Measurements from ENCODE around the gene NSMCE4A.
"Not testable (repeated sequence)": the region's sequence is repeated elsewhere in the genome, so short reads cannot be mapped to it uniquely, and the experiment has no call there.

Gene NSMCE4A

GRCh38 chr10:121974535-121975294, at the start of gene NSMCE4A:
Gene NSMCE4A, minus strand, starts transcription at chr10:121975217. Its CDS starts 52 bp downstream, at chr10:121975165.
- in situ Hi-C loops (cut with HindIII; ENCODE audit: low pct_ligation_motif_present, low pct_unique_long_range_greater_than_20kb, low sequenced_read_pairs), result no loop called here
- DNase-seq, result peak; percentile 79

- DNase-seq; in situ Hi-C loops (cut with HindIII; ENCODE audit: low pct_ligation_motif_present, low pct_unique_long_range_greater_than_20kb, low sequenced_read_pairs): not testable (repeated sequence)
These were observed 48.2 kb upstream of the NSMCE4A start for GRCh38 chr10:122023257-122023656.

GRCh38 chr10:122022276-122022675, 47.3 kb upstream of the NSMCE4A start:
- in situ Hi-C loops (cut with HindIII; ENCODE audit: low pct_ligation_motif_present, low pct_unique_long_range_greater_than_20kb, low sequenced_read_pairs), result no loop called here
- no peak for DNase-seq

- in situ Hi-C loops (cut with HindIII; ENCODE audit: low pct_ligation_motif_present, low pct_unique_long_range_greater_than_20kb, low sequenced_read_pairs), result no loop called here
- no peak for DNase-seq
These were observed 46.8 kb upstream of the NSMCE4A start for GRCh38 chr10:122021828-122022227.

- DNase-seq, result no peak
- in situ Hi-C loops (cut with HindIII; ENCODE audit: low pct_ligation_motif_present, low pct_unique_long_range_greater_than_20kb, low sequenced_read_pairs), result no loop called here
These were observed 46.4 kb upstream of the NSMCE4A start for GRCh38 chr10:122021379-122021778.

GRCh38 chr10:122020226-122020625, 45.2 kb upstream of the NSMCE4A start:
- in situ Hi-C loops (cut with HindIII; ENCODE audit: low pct_ligation_motif_present, low pct_unique_long_range_greater_than_20kb, low sequenced_read_pairs), result no loop called here
- DNase-seq, result no peak

GRCh38 chr10:122019414-122019975, 44.5 kb upstream of the NSMCE4A start:
- peak; percentile 22 for DNase-seq
- in situ Hi-C loops (cut with HindIII; ENCODE audit: low pct_ligation_motif_present, low pct_unique_long_range_greater_than_20kb, low sequenced_read_pairs), result no loop called here

GRCh38 chr10:122018951-122019413, 44.0 kb upstream of the NSMCE4A start:
- in situ Hi-C loops (cut with HindIII; ENCODE audit: low pct_ligation_motif_present, low pct_unique_long_range_greater_than_20kb, low sequenced_read_pairs), result no loop called here
- DNase-seq, result no peak

- in situ Hi-C loops (cut with HindIII; ENCODE audit: low pct_ligation_motif_present, low pct_unique_long_range_greater_than_20kb, low sequenced_read_pairs), result no loop called here
- no peak for DNase-seq
These were observed 43.5 kb upstream of the NSMCE4A start for GRCh38 chr10:122018491-122018890.

- DNase-seq; in situ Hi-C loops (cut with HindIII; ENCODE audit: low pct_ligation_motif_present, low pct_unique_long_range_greater_than_20kb, low sequenced_read_pairs): not testable (repeated sequence)
These were observed 42.9 kb upstream of the NSMCE4A start for GRCh38 chr10:122017926-122018325.

- in situ Hi-C loops (cut with HindIII; ENCODE audit: low pct_ligation_motif_present, low pct_unique_long_range_greater_than_20kb, low sequenced_read_pairs), result no loop called here
These were observed 39.7 kb upstream of the NSMCE4A start for GRCh38 chr10:122014652-122015248.

GRCh38 chr10:122013311-122013780, 38.3 kb upstream of the NSMCE4A start:
- no peak for DNase-seq
- in situ Hi-C loops (cut with HindIII; ENCODE audit: low pct_ligation_motif_present, low pct_unique_long_range_greater_than_20kb, low sequenced_read_pairs), result no loop called here

More at GRCh38 chr10:122014652-122015248, 39.7 kb upstream of the NSMCE4A start:
- no peak for DNase-seq

- DNase-seq, result no peak
- in situ Hi-C loops (cut with HindIII; ENCODE audit: low pct_ligation_motif_present, low pct_unique_long_range_greater_than_20kb, low sequenced_read_pairs), result no loop called here
These were observed 37.7 kb upstream of the NSMCE4A start for GRCh38 chr10:122012731-122013130.

GRCh38 chr10:122010405-122011050, 35.5 kb upstream of the NSMCE4A start:
- no peak for DNase-seq
- in situ Hi-C loops (cut with HindIII; ENCODE audit: low pct_ligation_motif_present, low pct_unique_long_range_greater_than_20kb, low sequenced_read_pairs), result no loop called here

- in situ Hi-C loops (cut with HindIII; ENCODE audit: low pct_ligation_motif_present, low pct_unique_long_range_greater_than_20kb, low sequenced_read_pairs), result no loop called here
- no peak for DNase-seq
These were observed 32.4 kb upstream of the NSMCE4A start for GRCh38 chr10:122007415-122007814.

GRCh38 chr10:122001698-122002097, 26.7 kb upstream of the NSMCE4A start:
- in situ Hi-C loops (cut with HindIII; ENCODE audit: low pct_ligation_motif_present, low pct_unique_long_range_greater_than_20kb, low sequenced_read_pairs), result no loop called here
- DNase-seq, result no peak

- in situ Hi-C loops (cut with HindIII; ENCODE audit: low pct_ligation_motif_present, low pct_unique_long_range_greater_than_20kb, low sequenced_read_pairs), result no loop called here
These were observed 24.3 kb upstream of the NSMCE4A start for GRCh38 chr10:121999301-121999700.

GRCh38 chr10:121998462-121998861, 23.4 kb upstream of the NSMCE4A start:
- no peak for DNase-seq
- in situ Hi-C loops (cut with HindIII; ENCODE audit: low pct_ligation_motif_present, low pct_unique_long_range_greater_than_20kb, low sequenced_read_pairs), result no loop called here

More at GRCh38 chr10:121999301-121999700, 24.3 kb upstream of the NSMCE4A start:
- no peak for DNase-seq

GRCh38 chr10:121994429-121994941, 19.5 kb upstream of the NSMCE4A start:
- DNase-seq, result no peak
- in situ Hi-C loops (cut with HindIII; ENCODE audit: low pct_ligation_motif_present, low pct_unique_long_range_greater_than_20kb, low sequenced_read_pairs), result no loop called here
